ENCODE data around the gene MDM4. TPM values are rescaled to one million over a fixed set of nuclear protein-coding genes. Genes with fewer than 3 reads are reported as not detected.
"Not testable (repeated sequence)": the region's sequence is repeated elsewhere in the genome, so short reads cannot be mapped to it uniquely, and the experiment has no call there.

MDM4 gene
- total RNA-seq = 38.5 TPM

- peak; percentile 88 to 99 (median 98) for DNase-seq (ENCODE audit: low read depth in 2 of 3, low spot score in 2 of 3)
These were observed at the start of gene MDM4 for GRCh38 chr1:204516180-204516879. Gene MDM4 (plus strand): TSS chr1:204516406. CDS start chr1:204525519, 9,113 bp downstream.

DNA sequence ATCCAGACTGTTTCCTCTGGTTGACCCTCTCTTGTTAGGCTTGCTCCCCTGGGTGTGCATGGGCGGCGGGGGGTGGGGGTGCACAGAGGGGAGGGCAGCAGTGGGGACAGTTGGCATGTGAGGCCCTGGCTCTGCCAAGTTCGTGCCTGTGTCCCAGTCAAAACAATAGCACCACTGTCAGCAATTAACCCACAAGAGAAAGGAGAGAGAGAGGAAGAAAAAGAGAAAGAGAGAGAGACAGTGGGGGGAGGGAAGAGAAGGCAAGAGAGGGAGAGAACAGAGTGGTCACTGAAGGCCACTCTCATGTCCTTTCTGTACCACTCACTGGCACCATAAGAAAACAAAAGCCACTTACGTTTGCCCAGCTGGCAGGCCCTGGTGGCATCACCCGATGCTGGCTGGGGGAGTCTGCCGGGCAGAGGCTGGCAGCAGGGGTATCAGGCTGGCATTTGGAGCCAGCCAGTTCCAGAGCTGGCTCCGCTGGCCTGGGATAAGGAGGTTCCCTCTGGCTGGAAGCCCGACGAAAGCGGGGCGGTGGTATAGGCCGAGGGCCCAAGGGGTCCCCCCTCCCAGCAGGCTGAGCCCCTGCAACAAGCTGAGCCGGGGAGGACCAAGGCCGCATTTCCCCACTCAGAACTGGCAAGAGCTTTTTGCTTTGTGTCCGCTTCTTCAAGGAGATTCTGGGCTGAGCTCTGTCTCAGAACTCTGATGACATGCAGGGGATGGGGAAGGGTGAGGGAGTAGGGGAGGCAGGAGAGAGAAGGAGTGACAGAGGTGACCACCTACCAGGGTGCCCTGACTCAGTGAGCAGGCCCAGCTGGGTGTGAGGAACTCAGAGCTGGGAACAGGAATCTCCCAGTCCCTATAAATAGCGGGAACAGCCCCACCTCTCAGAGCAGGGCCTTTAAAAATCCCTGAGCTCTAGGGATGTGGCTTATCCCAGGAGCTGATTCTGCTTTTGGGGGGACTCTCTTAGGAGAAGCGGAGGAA is 49.5 kb upstream of the MDM4 start:
- DNase-seq (ENCODE audit: low read depth in 2 of 3, low spot score in 2 of 3) = no peak

- DNase-seq (ENCODE audit: low read depth in 2 of 3, low spot score in 2 of 3) = no peak
These were observed 48.0 kb upstream of the MDM4 start for GRCh38 chr1:204468206-204468605.

- no peak for DNase-seq (ENCODE audit: low read depth in 2 of 3, low spot score in 2 of 3)
These were observed 47.4 kb upstream of the MDM4 start for GRCh38 chr1:204468766-204469302.

GRCh38 chr1:204469304-204469703 is 46.9 kb upstream of the MDM4 start:
- no peak for DNase-seq (ENCODE audit: low read depth in 2 of 3, low spot score in 2 of 3)

DNA sequence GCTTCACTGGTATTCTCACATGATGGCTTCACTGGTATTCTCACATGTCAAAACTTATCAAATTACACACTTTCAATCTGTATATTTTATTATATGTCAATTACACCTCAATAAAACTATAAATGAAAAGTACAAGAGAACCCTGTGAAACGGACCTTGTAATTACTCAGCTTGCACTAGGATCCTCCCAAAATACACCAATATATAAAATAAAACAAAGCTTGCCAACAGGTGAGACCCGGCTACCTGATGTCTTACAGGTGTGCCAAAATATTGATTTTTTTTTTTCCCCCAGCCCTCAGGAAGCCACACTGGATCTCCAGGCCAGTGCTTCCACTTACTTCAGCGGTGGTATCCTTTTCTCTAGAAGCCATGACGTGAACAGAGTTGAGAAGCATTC is 44.5 kb upstream of the MDM4 start:
- no peak for DNase-seq (ENCODE audit: low read depth in 2 of 3, low spot score in 2 of 3)

GRCh38 chr1:204472660-204473059 is 43.5 kb upstream of the MDM4 start:
- no peak for DNase-seq (ENCODE audit: low read depth in 2 of 3, low spot score in 2 of 3)

- DNase-seq (ENCODE audit: low read depth in 2 of 3, low spot score in 2 of 3) = no peak
These were observed 42.7 kb upstream of the MDM4 start for GRCh38 chr1:204473400-204473965.

DNA sequence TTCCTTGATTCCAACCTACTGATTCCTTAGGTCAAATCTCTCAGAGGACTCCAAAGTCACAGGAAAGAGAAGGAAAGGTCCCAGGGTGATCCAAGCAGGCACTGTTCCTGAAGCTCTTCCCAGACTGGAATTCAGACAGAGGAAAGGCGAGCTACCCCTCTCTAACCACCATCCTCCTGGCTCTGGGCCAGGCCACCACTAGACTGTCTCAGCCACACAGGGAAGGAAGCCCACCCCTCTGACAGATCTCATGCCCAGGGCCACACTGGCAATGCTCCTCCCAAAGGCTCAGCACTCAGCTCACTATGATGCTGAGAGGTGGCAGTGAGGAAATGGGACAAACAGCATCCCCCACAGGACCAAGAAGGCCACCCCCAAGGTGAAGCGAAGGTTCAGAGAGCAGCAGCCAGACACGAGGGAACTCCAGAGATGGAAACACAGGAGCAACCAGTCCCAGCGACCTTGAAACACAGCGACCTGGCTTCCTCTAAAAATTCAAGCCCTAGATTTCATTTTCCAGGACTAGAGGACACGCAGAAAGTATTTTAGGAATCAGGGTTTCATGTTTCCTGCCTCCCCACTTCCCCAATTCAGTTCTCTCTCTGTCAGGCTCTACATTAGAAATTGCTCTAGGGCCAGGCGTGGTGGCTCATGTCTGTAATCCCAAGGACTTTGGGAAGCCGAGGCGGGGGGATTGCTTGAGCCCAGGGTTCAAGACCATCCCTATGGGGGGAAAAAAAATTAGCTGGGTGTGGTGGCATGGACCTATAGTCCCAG is 40.4 kb upstream of the MDM4 start:
- DNase-seq (ENCODE audit: low read depth in 2 of 3, low spot score in 2 of 3) = no peak

- no peak for DNase-seq (ENCODE audit: low read depth in 2 of 3, low spot score in 2 of 3)
These were observed 39.6 kb upstream of the MDM4 start for GRCh38 chr1:204476563-204476962.

DNA sequence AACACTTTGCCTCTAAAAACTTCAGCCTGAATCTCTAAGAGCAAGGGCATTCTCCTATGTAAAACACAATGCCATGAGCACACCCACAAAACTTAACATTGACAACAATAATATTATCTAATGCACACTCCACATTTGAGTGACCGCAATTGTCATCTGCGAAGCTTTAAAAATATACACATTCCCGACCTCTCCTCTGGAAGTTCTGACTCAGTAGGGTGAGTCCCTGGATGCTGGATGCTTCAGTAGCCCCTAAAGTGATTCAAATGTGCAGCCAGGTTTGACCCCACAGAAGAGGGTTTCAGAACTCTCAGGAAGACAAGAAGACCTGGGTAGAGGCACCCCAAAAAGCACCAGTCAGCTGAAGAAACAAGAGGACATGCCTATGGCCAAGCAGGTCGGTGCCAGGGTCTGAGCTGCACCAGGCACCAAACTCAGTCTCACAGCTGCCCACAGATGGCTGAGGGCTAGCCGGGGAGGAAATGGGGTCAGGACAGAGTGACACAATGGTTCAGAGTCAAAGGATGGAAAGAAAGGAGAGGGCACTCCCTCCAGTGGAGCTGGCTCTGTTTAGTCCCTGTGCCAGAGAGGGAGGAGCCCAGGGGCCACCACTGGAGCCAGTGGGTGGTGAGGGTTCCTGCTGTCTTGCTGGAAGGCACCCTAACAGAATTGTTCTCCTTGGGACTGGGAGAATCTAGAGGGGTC is 39.0 kb upstream of the MDM4 start:
- DNase-seq (ENCODE audit: low read depth in 2 of 3, low spot score in 2 of 3) = no peak

DNA sequence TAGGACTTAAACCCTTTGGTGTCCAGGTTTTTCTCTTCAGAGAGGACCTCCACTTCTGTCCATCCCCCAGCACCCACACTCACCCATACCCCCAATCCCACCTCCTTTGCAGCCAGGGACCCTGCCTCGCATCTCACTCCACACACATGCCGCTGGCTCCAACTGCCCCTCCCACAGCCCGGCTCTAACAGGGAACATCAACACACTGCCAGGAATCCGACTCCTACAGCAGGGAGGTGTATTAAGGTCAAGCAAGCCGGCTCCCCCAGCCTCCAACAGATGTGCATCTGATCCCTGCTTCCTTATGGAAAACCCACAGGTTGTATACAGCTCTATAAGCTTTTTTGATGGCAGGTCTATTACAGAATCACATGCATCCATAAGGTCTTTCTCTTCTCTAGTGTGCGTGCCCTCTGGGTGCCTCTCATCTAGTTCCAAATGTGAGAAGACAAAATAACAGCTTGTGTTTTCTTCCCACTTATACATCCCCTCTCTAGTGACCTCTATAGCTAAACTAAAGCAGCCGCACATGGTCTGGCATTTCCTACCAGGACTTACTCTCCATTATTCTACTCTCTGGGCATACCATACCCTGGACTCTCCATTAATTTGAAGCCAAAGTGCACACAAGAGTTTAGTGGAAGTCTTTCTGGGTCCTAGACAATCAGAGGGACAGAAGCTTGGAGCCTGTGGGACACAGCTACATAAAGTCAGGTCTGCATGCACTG is 37.9 kb upstream of the MDM4 start:
- no peak for DNase-seq (ENCODE audit: low read depth in 2 of 3, low spot score in 2 of 3)

- no peak for DNase-seq (ENCODE audit: low read depth in 2 of 3, low spot score in 2 of 3)
These were observed 37.3 kb upstream of the MDM4 start for GRCh38 chr1:204478921-204479320.

DNA sequence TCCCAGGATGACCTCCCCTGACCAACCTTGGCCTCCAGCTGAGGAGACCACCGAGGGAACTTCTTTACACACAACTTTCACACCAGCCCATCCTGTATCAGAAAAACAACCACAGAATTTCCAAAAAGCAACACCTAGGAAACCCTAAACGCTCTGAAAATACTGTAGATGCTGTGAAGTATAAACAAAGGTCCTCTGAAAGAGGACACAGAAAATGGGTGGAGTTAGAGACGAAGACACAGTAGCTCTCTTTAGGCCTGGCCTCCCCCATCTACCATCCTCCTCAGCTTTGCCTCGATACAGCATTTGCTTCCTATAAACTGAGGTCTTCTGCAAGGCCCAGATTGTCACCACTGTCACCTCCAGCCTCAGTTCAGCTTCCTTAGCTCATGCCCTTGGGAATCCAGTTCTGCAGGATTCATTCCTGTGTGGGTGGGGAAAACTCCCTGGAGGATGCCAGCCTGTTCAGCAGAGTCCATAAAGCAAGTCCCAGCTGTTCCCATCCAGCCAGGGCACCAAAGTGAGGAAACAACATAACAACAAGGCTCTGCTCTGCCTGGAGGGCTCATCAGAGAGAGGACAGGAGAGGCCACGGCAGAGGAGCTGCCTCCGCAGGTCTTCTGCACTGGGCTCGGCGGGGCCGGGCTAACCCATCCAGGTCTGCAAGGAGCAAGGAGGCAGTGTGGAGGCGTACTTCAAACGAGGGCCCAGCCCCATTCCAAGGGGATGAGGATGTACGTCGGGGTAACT is 36.6 kb upstream of the MDM4 start:
- DNase-seq (ENCODE audit: low read depth in 2 of 3, low spot score in 2 of 3) = no peak

DNA sequence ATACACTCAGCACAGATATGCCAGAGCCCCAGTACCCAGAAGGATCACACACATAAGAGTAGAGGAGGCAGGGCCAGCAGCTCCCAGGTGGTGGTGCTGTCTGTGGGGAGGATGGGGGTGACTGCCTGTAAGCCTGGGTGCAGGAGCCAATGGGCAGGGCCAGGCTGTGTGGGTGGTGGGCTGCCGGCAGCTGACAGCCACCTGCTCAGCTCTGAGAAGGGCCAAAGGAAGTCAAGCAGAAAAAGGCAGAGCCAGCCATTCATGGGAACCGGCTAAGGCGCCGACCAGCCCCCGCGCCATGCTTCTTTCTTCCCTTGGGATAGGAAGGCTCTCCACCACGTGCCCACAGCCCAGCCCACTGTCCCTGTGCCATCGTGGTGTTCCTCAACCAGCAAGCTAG is 35.7 kb upstream of the MDM4 start:
- no peak for DNase-seq (ENCODE audit: low read depth in 2 of 3, low spot score in 2 of 3)

DNA sequence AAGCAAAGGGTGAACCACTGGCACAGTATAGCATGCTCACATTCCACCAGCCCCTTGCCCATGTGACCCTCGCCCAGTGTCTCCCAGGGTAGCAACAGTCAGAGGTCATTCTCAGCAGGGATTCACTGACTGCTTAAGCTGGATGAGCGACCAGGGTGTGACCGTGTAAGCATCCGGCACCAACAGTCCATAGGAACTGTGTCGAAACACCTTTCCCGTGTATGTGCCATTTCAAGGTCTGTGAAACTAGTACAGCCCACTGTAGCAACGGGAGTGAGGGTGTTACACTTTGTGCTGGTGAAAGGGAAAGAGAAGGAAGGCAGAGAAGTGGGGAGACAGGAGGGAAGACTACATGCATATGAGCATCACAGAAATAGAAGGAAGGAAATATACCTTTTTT is 32.4 kb upstream of the MDM4 start:
- DNase-seq (ENCODE audit: low read depth in 2 of 3, low spot score in 2 of 3) = no peak

DNA sequence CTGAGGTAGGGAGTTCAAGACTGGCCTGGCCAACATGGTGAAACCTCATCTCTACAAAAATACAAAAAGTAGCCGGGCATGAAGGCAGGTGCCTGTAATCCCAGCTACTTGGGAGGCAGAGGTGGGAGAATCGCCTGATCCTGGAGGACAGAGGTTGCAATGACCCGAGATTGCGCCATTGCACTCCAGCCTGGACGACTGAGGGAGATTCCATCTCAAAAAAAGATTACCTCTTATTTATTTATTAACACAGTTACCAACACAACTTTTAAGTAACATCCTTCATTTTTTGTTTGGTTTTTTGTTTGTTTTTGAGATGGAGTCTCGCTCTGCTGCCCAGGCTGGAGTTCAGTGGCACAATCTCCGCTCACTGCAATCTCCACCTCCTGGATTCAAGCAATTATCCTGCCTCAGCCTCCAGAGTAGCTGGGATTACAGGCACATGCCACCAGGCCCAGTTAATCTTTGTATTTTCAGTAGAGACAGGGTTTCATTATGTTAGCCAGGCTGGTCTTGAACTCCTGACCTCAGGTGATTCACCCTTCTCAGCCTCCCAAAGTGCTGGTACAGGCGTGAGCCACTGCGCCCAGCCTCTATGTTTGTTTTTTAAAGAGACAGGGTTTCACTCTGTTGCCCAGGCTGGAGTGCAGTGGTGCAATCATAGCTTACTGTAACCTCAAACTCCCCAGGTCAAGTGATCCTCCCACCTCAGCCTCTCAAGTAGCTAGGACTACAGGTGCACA is 29.5 kb upstream of the MDM4 start:
- not testable (repeated sequence) for DNase-seq (ENCODE audit: low read depth in 2 of 3, low spot score in 2 of 3)

- no peak for DNase-seq (ENCODE audit: low read depth in 2 of 3, low spot score in 2 of 3)
These were observed 29.0 kb upstream of the MDM4 start for GRCh38 chr1:204487256-204487615.
